ENCODE measurements around the gene MRGPRG. TPM values are rescaled to one million over a fixed set of nuclear protein-coding genes. Genes with fewer than 3 reads are reported as not detected.

MRGPRG gene
- total and polyA plus RNA-seq, 7 experiments from 2014 or later: not detected

DNA sequence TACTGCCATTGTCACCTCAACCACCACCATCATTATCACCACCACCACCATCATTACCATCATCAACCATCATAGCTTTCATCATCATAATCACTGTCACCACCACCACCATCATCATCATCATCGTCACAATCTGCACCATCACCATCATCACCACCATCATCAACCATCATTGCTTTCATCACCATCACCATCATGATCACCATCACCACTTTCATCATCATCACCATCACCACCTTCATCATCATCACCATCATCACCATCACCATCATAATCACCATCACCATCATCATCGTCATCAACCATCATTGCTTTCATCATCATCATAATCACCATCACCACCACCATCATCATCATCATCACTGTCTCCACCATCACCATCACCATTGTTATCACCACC, 44.8 kb downstream of the MRGPRG start:
- Histone ChIP-seq H3K4me1 (ENCODE audit: control insufficient read depth in 2 of 2, insufficient read depth in 2 of 2, low read length in 2 of 2) (peaks cover 0 to 14% of the 10 kb centered on the region in 2 donors), H3K27ac (ENCODE audit: low read depth, low read length) (no peak overlapping the region), H3K27me3 (ENCODE audit: control insufficient read depth in 2 of 2, insufficient read depth in 2 of 2, low read length in 2 of 2) (no peaks in the 10 kb centered on the region), H3K4me3 (ENCODE audit: low read length) (no peak overlapping the region), H3K9me3 (ENCODE audit: control insufficient read depth in 2 of 3, low read length in 3 of 3) (peaks cover 0 to 5% (median 0%) of the 10 kb centered on the region in 3 experiments), H3K36me3 (ENCODE audit: control insufficient read depth in 2 of 3, insufficient read depth in 3 of 3, low read length in 3 of 3) (no peaks in the 10 kb centered on the region)
- ChIA-PET POLR2A (no interaction called here), CTCF (no interaction called here)
- H3K9me3 Mint-ChIP-seq: peaks cover 7 to 21% (median 12%) of the 10 kb centered on the region in 11 donors
- no peak overlapping the region for H3K27ac Mint-ChIP-seq
- H3K4me1 Mint-ChIP-seq: peaks cover 4 to 32% (median 18%) of the 10 kb centered on the region in 7 donors
- DNase-seq (no peak), ATAC-seq (no peak)
- H3K4me3 Mint-ChIP-seq: no peak overlapping the region
- peaks cover 0 to 33% (median 13%) of the 10 kb centered on the region in 5 donors for H3K27me3 Mint-ChIP-seq
- intact Hi-C loops (cut with micrococcal nuclease): no loop called here
- peaks cover 0 to 6% (median 0%) of the 10 kb centered on the region in 5 donors for H3K36me3 Mint-ChIP-seq

GRCh38 chr11:3171931-3172560, 46.6 kb downstream of the MRGPRG start:
- peak overlapping the region in 2 of 10 donors; percentile 58 to 87 for H3K4me3 Mint-ChIP-seq
- peaks cover 0 to 6% (median 0%) of the 10 kb centered on the region in 5 donors for H3K36me3 Mint-ChIP-seq
- DNase-seq: no peak

DNA sequence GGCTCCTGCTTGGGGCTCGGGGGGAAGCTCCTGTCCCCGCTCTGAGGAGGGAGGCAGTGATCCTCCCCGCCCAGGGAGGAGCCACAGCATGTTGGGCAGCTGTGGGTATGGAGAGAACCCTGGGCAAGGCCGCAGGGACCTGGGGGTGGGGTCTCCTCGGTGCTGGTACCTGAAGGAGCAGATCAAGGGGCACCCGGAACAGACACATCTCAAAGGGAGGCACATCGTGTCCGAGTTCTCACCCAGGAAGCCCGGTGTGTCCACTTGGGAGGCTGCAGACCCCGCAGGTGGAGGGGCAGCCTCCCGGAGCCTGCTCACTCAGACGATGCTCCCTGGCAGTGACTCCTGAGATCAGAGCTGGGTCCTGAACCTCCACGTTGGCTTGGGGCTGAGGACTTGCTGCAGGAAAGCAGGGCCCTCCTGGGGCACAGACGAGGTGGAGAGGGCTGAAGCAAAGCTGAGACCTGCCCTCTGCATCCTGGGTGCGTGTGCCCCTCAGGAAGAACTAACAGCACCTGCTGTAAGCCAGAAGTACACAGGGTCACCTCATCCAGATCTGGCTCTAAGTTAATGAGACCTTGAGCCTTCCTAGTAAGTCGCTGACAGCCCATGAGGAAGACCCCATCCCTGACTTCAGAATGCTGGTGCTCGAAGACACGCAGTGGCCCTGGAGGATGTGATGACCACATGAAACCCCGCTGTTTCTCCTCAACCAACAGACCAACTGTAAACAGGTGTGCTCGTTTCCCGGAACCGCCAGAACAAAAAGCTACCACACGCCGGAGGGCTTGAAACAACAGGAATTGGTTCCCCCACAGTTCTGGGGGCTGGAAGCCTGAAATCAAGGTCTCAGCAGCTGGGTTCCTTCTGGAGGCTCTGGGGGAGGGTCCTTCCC, 47.6 kb downstream of the MRGPRG start:
- ChIA-PET CTCF (no interaction called here), POLR2A (no interaction called here)
- peaks cover 0 to 23% (median 14%) of the 10 kb centered on the region in 5 donors for H3K27me3 Mint-ChIP-seq
- no peak overlapping the region for H3K4me3 ChIP-seq (ENCODE audit: low read length)
- H3K36me3 Mint-ChIP-seq: peaks cover 0 to 6% (median 0%) of the 10 kb centered on the region in 5 donors
- intact Hi-C loops (cut with micrococcal nuclease): no loop called here
- H3K27ac ChIP-seq (ENCODE audit: low read depth, low read length): no peak overlapping the region
- H3K9me3 Mint-ChIP-seq: peaks cover 0 to 8% (median 6%) of the 10 kb centered on the region in 11 donors
- no peaks in the 10 kb centered on the region for H3K9me3 ChIP-seq (ENCODE audit: control insufficient read depth in 2 of 3, low read length in 3 of 3)
- ATAC-seq (no peak), DNase-seq (no peak)
- peak overlapping the region in 3 of 9 donors; percentile 36 to 71 (median 52) for H3K27ac Mint-ChIP-seq
- peak overlapping the region in 6 of 10 donors; percentile 18 to 87 (median 30) for H3K4me3 Mint-ChIP-seq
- peaks cover 0 to 21% of the 10 kb centered on the region in 2 donors for H3K4me1 ChIP-seq (ENCODE audit: control insufficient read depth in 2 of 2, insufficient read depth in 2 of 2, low read length in 2 of 2)
- peaks cover 4 to 32% (median 18%) of the 10 kb centered on the region in 7 donors for H3K4me1 Mint-ChIP-seq
- H3K36me3 ChIP-seq (ENCODE audit: control insufficient read depth in 2 of 3, insufficient read depth in 3 of 3, low read length in 3 of 3): no peaks in the 10 kb centered on the region
- H3K27me3 ChIP-seq (ENCODE audit: control insufficient read depth in 2 of 2, insufficient read depth in 2 of 2, low read length in 2 of 2): no peaks in the 10 kb centered on the region

More at GRCh38 chr11:3171931-3172560, 46.6 kb downstream of the MRGPRG start:
- ChIA-PET CTCF (no interaction called here), POLR2A (no interaction called here)
- Histone ChIP-seq H3K4me3 (ENCODE audit: low read length) (no peak overlapping the region), H3K27ac (ENCODE audit: low read depth, low read length) (no peak overlapping the region), H3K9me3 (ENCODE audit: control insufficient read depth in 2 of 3, low read length in 3 of 3) (peaks cover 0 to 3% (median 0%) of the 10 kb centered on the region in 3 experiments), H3K4me1 (ENCODE audit: control insufficient read depth in 2 of 2, insufficient read depth in 2 of 2, low read length in 2 of 2) (peaks cover 0 to 15% of the 10 kb centered on the region in 2 donors), H3K36me3 (ENCODE audit: control insufficient read depth in 2 of 3, insufficient read depth in 3 of 3, low read length in 3 of 3) (no peaks in the 10 kb centered on the region), H3K27me3 (ENCODE audit: control insufficient read depth in 2 of 2, insufficient read depth in 2 of 2, low read length in 2 of 2) (no peaks in the 10 kb centered on the region)
- Mint-ChIP-seq H3K4me1 (peaks cover 4 to 32% (median 18%) of the 10 kb centered on the region in 7 donors), H3K27ac (peak overlapping the region in 1 of 9 donors; percentile 23), H3K9me3 (peaks cover 6 to 18% (median 11%) of the 10 kb centered on the region in 11 donors), H3K27me3 (peaks cover 0 to 25% (median 14%) of the 10 kb centered on the region in 5 donors)
- intact Hi-C loops (cut with micrococcal nuclease): no loop called here
- no peak for ATAC-seq

DNA sequence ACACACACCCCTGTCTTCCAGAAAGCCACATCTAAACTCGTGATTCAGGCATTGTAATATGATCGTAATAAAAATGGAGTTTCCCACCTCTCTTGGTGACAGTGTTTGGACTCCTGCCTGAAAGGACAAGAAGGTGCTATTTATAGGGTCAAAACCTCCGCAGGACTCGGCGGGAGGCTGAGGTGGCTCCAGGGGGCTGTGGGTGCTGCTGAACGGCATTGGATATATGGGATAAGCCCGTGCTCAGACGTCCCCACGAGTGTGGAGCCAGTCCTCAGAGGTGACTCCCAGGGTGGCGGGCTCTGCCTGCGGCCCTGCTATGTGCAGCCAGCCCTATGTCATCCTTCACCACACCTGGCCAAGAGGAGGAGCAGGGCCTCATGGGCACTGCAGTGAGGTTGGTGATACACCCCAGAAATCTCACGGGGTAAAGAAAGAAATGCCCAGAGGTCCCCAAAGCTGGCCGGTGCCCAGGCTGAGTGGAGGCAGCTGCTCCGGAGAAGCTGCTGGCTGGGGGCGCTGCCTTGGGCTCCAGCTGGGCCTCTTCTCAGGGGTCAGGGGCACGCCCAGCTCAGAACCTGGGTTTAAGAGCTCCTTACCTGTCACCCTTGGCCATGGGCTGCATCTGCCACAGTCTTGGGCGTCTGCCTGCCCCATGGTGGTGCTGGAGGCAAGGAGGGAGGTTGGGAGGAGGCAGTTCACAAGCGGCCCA, 48.4 kb downstream of the MRGPRG start:
- POLR2A ChIA-PET: no interaction called here
- H3K36me3 ChIP-seq (ENCODE audit: control insufficient read depth in 2 of 3, insufficient read depth in 3 of 3, low read length in 3 of 3): no peaks in the 10 kb centered on the region
- Mint-ChIP-seq H3K27ac (peak overlapping the region in 4 of 9 donors; percentile 1 to 75 (median 33)), H3K9me3 (peaks cover 0 to under 1% (median 0%) of the 10 kb centered on the region in 11 donors), H3K36me3 (no peaks in the 10 kb centered on the region), H3K4me1 (peaks cover 8 to 37% (median 23%) of the 10 kb centered on the region in 7 donors), H3K27me3 (peaks cover 0 to 29% (median 11%) of the 10 kb centered on the region in 5 donors), H3K4me3 (peak overlapping the region; percentile 55 to 87 (median 82))
- no peak overlapping the region for H3K27ac ChIP-seq (ENCODE audit: low read depth, low read length)
- H3K9me3 ChIP-seq (ENCODE audit: control insufficient read depth in 2 of 3, low read length in 3 of 3): no peaks in the 10 kb centered on the region
- CTCF ChIA-PET: no interaction called here
- intact Hi-C loops (cut with micrococcal nuclease): no loop called here
- no peaks in the 10 kb centered on the region for H3K27me3 ChIP-seq (ENCODE audit: control insufficient read depth in 2 of 2, insufficient read depth in 2 of 2, low read length in 2 of 2)
- ATAC-seq (no peak), DNase-seq (no peak)
- peaks cover 0 to 29% of the 10 kb centered on the region in 2 donors for H3K4me1 ChIP-seq (ENCODE audit: control insufficient read depth in 2 of 2, insufficient read depth in 2 of 2, low read length in 2 of 2)
- no peak overlapping the region for H3K4me3 ChIP-seq (ENCODE audit: low read length)

DNA sequence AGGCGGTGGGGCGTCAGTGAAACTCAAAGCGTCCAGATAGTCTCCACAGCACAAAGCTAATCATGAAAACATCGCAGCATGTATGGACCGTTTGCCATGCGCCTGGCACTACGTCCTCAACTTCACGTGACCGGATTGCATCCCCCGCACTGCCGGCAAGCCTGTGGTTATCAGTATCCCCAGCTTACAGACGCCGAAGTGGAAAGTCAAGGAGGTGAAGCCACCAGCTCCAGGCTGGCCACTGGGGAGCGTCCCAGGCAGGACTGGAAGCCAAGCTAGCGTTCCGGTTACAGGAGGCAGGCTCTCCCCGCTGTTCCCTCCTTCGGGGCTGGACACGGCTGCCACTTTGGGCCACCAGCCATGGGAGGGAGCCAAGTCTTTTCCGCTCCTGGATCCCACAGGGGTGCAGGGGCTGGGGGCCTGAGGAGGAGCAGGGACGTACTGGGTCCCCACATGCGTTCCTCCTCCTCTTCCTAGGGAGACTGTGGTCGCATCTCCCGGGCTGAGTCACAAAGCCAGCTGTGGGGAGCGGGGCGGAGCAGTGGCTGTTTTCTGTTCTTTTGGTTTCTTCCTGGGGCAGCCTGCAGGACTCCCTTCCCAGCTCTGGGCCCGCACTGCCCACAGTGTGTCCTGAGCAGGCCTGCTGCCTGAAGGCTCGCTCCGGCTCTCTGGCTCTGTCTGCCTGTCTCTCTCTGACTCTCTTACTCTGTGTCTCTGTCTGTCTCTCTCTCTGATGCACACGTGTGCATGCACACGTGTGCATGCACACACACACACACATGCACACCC, 49.2 kb downstream of the MRGPRG start:
- POLR2A ChIA-PET: no interaction called here
- peak overlapping the region in 4 of 9 donors; percentile 1 to 75 (median 25) for H3K27ac Mint-ChIP-seq
- intact Hi-C loops (cut with micrococcal nuclease): no loop called here

More for the DNA sequence above, 49.2 kb downstream of the MRGPRG start:
- H3K36me3 ChIP-seq (ENCODE audit: control insufficient read depth in 2 of 3, insufficient read depth in 3 of 3, low read length in 3 of 3): no peaks in the 10 kb centered on the region
- DNase-seq (peak in 2 of 9 donors; percentile 4 to 37), ATAC-seq (no peak)
- peaks cover 0 to 29% of the 10 kb centered on the region in 2 donors for H3K4me1 ChIP-seq (ENCODE audit: control insufficient read depth in 2 of 2, insufficient read depth in 2 of 2, low read length in 2 of 2)
- H3K9me3 Mint-ChIP-seq: no peaks in the 10 kb centered on the region
- H3K4me3 ChIP-seq (ENCODE audit: low read length): peak overlapping the region; percentile 31
- H3K27me3 Mint-ChIP-seq: peaks cover 0 to 29% (median 11%) of the 10 kb centered on the region in 5 donors
- no peaks in the 10 kb centered on the region for H3K36me3 Mint-ChIP-seq
- no peaks in the 10 kb centered on the region for H3K27me3 ChIP-seq (ENCODE audit: control insufficient read depth in 2 of 2, insufficient read depth in 2 of 2, low read length in 2 of 2)
- CTCF ChIA-PET: no interaction called here
- peak overlapping the region; percentile 55 to 87 (median 82) for H3K4me3 Mint-ChIP-seq
- H3K9me3 ChIP-seq (ENCODE audit: control insufficient read depth in 2 of 3, low read length in 3 of 3): no peaks in the 10 kb centered on the region
- H3K27ac ChIP-seq (ENCODE audit: low read depth, low read length): no peak overlapping the region
- H3K4me1 Mint-ChIP-seq: peaks cover 8 to 37% (median 23%) of the 10 kb centered on the region in 7 donors
